Activated CD8-positive, alpha-beta T cell treated with anti-CD3 and anti-CD28 coated beads for 36 hours (primary cell): ENCODE measurements around the gene B4GALNT3. TPM values are rescaled to one million over a fixed set of nuclear protein-coding genes. Genes with fewer than 3 reads are reported as not detected.

ENCODE experiments used
- ATAC-seq: fragments of 200-7000 bp; cut with Tn5 transposase; one replicate; pipeline ENCODE4 v1.10.0; 2021; ENCODE audit warnings: mild to moderate bottlenecking, moderate library complexity
- CTCF ChIA-PET: fragments of 350-600 bp; sonication (Branson Sonifier 250); formaldehyde crosslinking; loops from one replicate; lab custom pipeline; 2021; ENCODE audit warnings: antibody characterized with exemption; lab: Charles Lee
- POLR2A ChIA-PET: fragments of 350-600 bp; sonication (Branson Sonifier 250); formaldehyde crosslinking; loops from one replicate; lab custom pipeline; 2021; ENCODE audit warnings: antibody characterized with exemption; lab: Charles Lee
- DNase-seq: peaks from one replicate; pipeline ENCODE4 v3.0.0-alpha.2; 2020
- H3K27ac Mint-ChIP-seq: one replicate; pipeline ENCODE4 v1.8.0; 2021; ENCODE audit warnings: mild to moderate bottlenecking, mixed read lengths
- H3K27me3 Mint-ChIP-seq: one replicate; pipeline ENCODE4 v1.8.0; 2021; ENCODE audit warnings: mixed read lengths
- H3K36me3 Mint-ChIP-seq: one replicate; pipeline ENCODE4 v1.8.0; 2021; ENCODE audit warnings: low read depth, mixed read lengths
- H3K4me1 Mint-ChIP-seq: one replicate; pipeline ENCODE4 v1.8.0; 2021; ENCODE audit warnings: low read depth, mixed read lengths
- H3K4me3 Mint-ChIP-seq: one replicate; pipeline ENCODE4 v1.8.0; 2021; ENCODE audit warnings: mild to moderate bottlenecking, moderate library complexity, mixed read lengths
- H3K9me3 Mint-ChIP-seq: one replicate; pipeline ENCODE4 v1.8.0; 2021; ENCODE audit warnings: mixed read lengths
- CTCF ChIP-seq: fragments of 200-600 bp; IDR thresholded peaks from one replicate; pipeline ENCODE4 v1.8.0; 2022; ENCODE audit warnings: antibody characterized with exemption, mild to moderate bottlenecking
- intact Hi-C: fragments of 100-400 bp; cut with micrococcal nuclease; formaldehyde crosslinking; loops from one replicate; pipeline ENCODE4 v1.10.0; 2022
- total RNA-seq, 2 experiments: library from RNA; stranded (reverse); gene quantifications; one replicate each; pipeline ENCODE4 v1.2.3, GENCODE V29; 2021

The B4GALNT3 gene
- total RNA-seq, 2 experiments from 2014 or later = 2.8 to 3.4 TPM

GRCh38 chr12:580813-581212 lies 121.1 kb downstream of the B4GALNT3 start:
- TF ChIP-seq CTCF = no peak
- ATAC-seq = no peak
- intact Hi-C loops = no loop called here
- ChIA-PET POLR2A (no interaction called here), CTCF (interaction anchor here (0.7 to 2.8 kb wide), 3 partner anchors 11 to 235 kb away, joined by 3 to 18 read pairs (median 4); no protein-coding TSS in a partner anchor)
- Mint-ChIP-seq H3K9me3 (no peaks in the 10 kb centered on the region), H3K27ac (no peak overlapping the region), H3K27me3 (no peaks in the 10 kb centered on the region), H3K36me3 (no peaks in the 10 kb centered on the region), H3K4me3 (no peak overlapping the region), H3K4me1 (peaks cover 7% of the 10 kb centered on the region)
- no peak for DNase-seq

- peaks cover 3% of the 10 kb centered on the region for H3K4me1 Mint-ChIP-seq
- ChIA-PET CTCF (interaction anchor here (0.7 kb wide), 2 partner anchors 11 to 170 kb away, joined by 3 to 4 read pairs; no protein-coding TSS in a partner anchor), POLR2A (no interaction called here)
- no peak for ATAC-seq
- no peaks in the 10 kb centered on the region for H3K36me3 Mint-ChIP-seq
- DNase-seq = no peak
- intact Hi-C loops = no loop called here
- no peak for TF ChIP-seq CTCF
- H3K4me3 Mint-ChIP-seq = no peak overlapping the region
- no peaks in the 10 kb centered on the region for H3K9me3 Mint-ChIP-seq
- no peaks in the 10 kb centered on the region for H3K27me3 Mint-ChIP-seq
- no peak overlapping the region for H3K27ac Mint-ChIP-seq
These were observed 121.6 kb downstream of the B4GALNT3 start for GRCh38 chr12:581321-581720.

- H3K27me3 Mint-ChIP-seq = no peaks in the 10 kb centered on the region
- no peak overlapping the region for H3K4me3 Mint-ChIP-seq
- intact Hi-C loops = no loop called here
- ATAC-seq (no peak), DNase-seq (no peak)
- POLR2A ChIA-PET = no interaction called here
- H3K4me1 Mint-ChIP-seq = peaks cover under 1% of the 10 kb centered on the region
- CTCF ChIA-PET = interaction anchor here (0.7 kb wide), 1 partner anchor 169 kb away, joined by 3 read pairs; no protein-coding TSS in a partner anchor
- H3K27ac Mint-ChIP-seq = no peak overlapping the region
- no peaks in the 10 kb centered on the region for H3K9me3 Mint-ChIP-seq
- TF ChIP-seq CTCF = no peak
- no peaks in the 10 kb centered on the region for H3K36me3 Mint-ChIP-seq
These were observed 122.0 kb downstream of the B4GALNT3 start for GRCh38 chr12:581746-582145.

GRCh38 chr12:583251-583869 lies 123.6 kb downstream of the B4GALNT3 start:
- Mint-ChIP-seq H3K27ac (no peak overlapping the region), H3K27me3 (no peaks in the 10 kb centered on the region), H3K4me3 (no peak overlapping the region), H3K36me3 (no peaks in the 10 kb centered on the region), H3K4me1 (no peaks in the 10 kb centered on the region), H3K9me3 (no peaks in the 10 kb centered on the region)
- DNase-seq (no peak), ATAC-seq (no peak)
- intact Hi-C loops = no loop called here
- ChIA-PET CTCF (no interaction called here), POLR2A (interaction anchor here (1.1 kb wide), 1 partner anchor 109 kb away, joined by 3 read pairs; no protein-coding TSS in a partner anchor)
- TF ChIP-seq CTCF = no peak
